ENCODE results near the gene HIP1R. TPM values are rescaled to one million over a fixed set of nuclear protein-coding genes. Genes with fewer than 3 reads are reported as not detected.
A peak's percentile ranks its signal among the peaks of the same experiment; 100 is the strongest.

The HIP1R gene, protein sequence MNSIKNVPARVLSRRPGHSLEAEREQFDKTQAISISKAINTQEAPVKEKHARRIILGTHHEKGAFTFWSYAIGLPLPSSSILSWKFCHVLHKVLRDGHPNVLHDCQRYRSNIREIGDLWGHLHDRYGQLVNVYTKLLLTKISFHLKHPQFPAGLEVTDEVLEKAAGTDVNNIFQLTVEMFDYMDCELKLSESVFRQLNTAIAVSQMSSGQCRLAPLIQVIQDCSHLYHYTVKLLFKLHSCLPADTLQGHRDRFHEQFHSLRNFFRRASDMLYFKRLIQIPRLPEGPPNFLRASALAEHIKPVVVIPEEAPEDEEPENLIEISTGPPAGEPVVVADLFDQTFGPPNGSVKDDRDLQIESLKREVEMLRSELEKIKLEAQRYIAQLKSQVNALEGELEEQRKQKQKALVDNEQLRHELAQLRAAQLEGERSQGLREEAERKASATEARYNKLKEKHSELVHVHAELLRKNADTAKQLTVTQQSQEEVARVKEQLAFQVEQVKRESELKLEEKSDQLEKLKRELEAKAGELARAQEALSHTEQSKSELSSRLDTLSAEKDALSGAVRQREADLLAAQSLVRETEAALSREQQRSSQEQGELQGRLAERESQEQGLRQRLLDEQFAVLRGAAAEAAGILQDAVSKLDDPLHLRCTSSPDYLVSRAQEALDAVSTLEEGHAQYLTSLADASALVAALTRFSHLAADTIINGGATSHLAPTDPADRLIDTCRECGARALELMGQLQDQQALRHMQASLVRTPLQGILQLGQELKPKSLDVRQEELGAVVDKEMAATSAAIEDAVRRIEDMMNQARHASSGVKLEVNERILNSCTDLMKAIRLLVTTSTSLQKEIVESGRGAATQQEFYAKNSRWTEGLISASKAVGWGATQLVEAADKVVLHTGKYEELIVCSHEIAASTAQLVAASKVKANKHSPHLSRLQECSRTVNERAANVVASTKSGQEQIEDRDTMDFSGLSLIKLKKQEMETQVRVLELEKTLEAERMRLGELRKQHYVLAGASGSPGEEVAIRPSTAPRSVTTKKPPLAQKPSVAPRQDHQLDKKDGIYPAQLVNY
- 28.2 TPM for total RNA-seq
- long read RNA-seq, full-length matches to known transcripts = 19 of 54 reads
- long read RNA-seq, partial matches to known transcripts = 27 of 54 reads
- long read RNA-seq, other reads (novel, unspliced or antisense) = 8 of 54 reads

DNA sequence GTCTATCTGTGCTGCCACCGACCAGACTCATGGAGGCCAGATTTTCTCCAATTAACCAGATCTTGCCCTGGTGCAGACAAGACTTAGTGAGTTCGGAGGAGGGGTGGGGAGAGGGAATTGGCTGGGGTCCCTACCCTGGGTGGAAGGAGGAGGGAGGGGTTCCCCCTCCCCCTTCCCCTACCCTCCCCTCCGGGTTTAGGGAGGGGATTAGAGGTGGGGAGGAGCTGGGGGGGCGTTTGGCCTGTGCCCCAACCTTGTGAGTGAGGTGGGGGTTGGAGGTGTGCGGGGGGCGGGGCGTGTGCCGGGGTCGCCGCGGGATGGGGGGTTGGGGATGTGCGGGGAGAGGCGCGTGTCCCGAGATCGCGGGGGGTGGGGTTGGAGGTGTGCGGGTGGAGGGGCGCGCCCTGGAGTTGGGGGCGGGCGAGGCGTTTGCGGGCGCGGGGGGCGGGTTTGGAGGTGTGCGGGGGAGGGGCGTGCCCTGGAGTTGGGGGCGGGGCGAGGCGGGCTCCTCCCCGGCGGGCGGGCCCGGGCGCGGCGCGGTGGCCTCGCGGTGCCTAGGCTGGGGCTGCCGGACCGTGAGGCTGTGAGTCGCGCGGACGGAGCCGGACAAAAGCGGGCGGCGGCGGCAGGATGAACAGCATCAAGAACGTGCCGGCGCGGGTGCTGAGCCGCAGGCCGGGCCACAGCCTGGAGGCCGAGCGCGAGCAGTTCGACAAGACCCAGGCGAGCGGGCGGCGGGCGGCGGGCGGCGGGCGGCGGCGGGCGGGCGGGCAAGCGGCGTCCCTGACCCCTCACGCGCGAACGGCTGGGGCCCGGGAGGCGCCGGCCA, at the start of gene HIP1R:
Gene HIP1R (plus strand): TSS at position 537 of the 829 bp plus-strand sequence. CDS start 94 bp downstream, at position 631.
- Histone ChIP-seq H3K4me1 (peaks cover 29% of the 10 kb centered on the region), H3K36me3 (no peaks in the 10 kb centered on the region), H3K27ac (peak within 1 kb of the TSS; percentile 81), H3K4me3 (peak within 1 kb of the TSS; percentile 70), H3K9me3 (no peaks in the 10 kb centered on the region), H3K27me3 (ENCODE audit: low read depth) (no peaks in the 10 kb centered on the region)
- DNase-seq (peak; percentile 65), ATAC-seq (peak; percentile 64 to 67)
- TF ChIP-seq, protein P1, sequence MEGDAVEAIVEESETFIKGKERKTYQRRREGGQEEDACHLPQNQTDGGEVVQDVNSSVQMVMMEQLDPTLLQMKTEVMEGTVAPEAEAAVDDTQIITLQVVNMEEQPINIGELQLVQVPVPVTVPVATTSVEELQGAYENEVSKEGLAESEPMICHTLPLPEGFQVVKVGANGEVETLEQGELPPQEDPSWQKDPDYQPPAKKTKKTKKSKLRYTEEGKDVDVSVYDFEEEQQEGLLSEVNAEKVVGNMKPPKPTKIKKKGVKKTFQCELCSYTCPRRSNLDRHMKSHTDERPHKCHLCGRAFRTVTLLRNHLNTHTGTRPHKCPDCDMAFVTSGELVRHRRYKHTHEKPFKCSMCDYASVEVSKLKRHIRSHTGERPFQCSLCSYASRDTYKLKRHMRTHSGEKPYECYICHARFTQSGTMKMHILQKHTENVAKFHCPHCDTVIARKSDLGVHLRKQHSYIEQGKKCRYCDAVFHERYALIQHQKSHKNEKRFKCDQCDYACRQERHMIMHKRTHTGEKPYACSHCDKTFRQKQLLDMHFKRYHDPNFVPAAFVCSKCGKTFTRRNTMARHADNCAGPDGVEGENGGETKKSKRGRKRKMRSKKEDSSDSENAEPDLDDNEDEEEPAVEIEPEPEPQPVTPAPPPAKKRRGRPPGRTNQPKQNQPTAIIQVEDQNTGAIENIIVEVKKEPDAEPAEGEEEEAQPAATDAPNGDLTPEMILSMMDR (IDR thresholded peaks at IDR 0.05) = no peak
- intact Hi-C loops (cut with DNase I) = no loop called here

DNA sequence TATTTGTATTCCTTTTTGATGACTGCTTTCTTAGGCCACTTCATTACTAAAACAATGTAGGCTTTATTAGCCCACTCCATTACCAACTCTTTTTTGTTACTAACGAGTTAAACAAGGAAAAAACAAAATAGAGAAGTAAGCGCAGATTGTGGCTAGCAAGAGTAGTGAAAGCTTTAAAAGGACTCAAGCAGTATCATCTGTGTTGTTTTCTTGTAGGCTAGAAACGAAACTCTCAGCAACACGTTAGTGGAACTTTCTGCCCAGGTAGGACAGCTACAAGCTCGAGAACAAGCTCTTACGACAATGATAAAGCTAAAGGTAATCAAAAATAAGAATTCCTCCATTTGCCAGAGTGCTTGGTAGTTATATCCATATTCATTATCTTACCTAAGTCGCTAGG, 49.8 kb upstream of the HIP1R start:
- DNase-seq = no peak
- H3K27ac ChIP-seq = no peak overlapping the region
- no peaks in the 10 kb centered on the region for H3K4me1 ChIP-seq
- intact Hi-C loops (cut with DNase I) = no loop called here
- no peaks in the 10 kb centered on the region for H3K9me3 ChIP-seq
- no peaks in the 10 kb centered on the region for H3K27me3 ChIP-seq (ENCODE audit: low read depth)
- ATAC-seq = no peak
- TF ChIP-seq, protein P1 (IDR thresholded peaks at IDR 0.05) = no peak
- H3K4me3 ChIP-seq = no peak overlapping the region
- no peaks in the 10 kb centered on the region for H3K36me3 ChIP-seq

DNA sequence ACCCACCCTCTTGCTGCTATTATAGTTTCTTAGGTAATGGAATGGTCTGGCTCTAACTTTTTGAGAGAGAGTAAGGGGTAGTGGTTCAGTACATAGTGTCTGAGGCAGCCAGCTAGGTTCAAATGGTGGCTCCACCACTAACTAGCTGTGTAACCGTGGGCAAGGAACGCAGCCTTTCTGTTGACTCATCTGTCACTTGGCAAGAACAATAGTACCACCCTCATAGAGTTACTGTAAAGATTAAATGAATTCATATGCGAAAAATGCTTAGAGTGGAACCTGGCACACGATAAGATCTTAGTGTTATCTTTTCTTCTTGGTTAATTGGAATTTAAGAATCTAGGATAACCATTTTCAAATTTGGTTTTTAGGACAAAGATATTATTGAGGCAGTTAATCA, 46.9 kb upstream of the HIP1R start:
- no peaks in the 10 kb centered on the region for H3K4me1 ChIP-seq
- no peak overlapping the region for H3K27ac ChIP-seq
- TF ChIP-seq, protein P1 (IDR thresholded peaks at IDR 0.05) = no peak
- DNase-seq (no peak), ATAC-seq (no peak)
- H3K36me3 ChIP-seq = no peaks in the 10 kb centered on the region
- intact Hi-C loops (cut with DNase I) = no loop called here
- H3K4me3 ChIP-seq = no peak overlapping the region
- H3K9me3 ChIP-seq = no peaks in the 10 kb centered on the region
- H3K27me3 ChIP-seq (ENCODE audit: low read depth) = no peaks in the 10 kb centered on the region

- Histone ChIP-seq H3K36me3 (no peaks in the 10 kb centered on the region), H3K4me1 (no peaks in the 10 kb centered on the region), H3K4me3 (no peak overlapping the region), H3K9me3 (no peaks in the 10 kb centered on the region), H3K27ac (no peak overlapping the region), H3K27me3 (ENCODE audit: low read depth) (no peaks in the 10 kb centered on the region)
- no peak for ATAC-seq
- intact Hi-C loops (cut with DNase I) = no loop called here
- peak; percentile 2 for DNase-seq
- TF ChIP-seq, protein P1 (IDR thresholded peaks at IDR 0.05) = no peak
Measured at GRCh38 chr12:122789637-122790036, 45.6 kb upstream of the HIP1R start.

Measured in lower lobe of right lung (tissue), 2 donors.